ENCODE data around the gene GDF2.

DNA sequence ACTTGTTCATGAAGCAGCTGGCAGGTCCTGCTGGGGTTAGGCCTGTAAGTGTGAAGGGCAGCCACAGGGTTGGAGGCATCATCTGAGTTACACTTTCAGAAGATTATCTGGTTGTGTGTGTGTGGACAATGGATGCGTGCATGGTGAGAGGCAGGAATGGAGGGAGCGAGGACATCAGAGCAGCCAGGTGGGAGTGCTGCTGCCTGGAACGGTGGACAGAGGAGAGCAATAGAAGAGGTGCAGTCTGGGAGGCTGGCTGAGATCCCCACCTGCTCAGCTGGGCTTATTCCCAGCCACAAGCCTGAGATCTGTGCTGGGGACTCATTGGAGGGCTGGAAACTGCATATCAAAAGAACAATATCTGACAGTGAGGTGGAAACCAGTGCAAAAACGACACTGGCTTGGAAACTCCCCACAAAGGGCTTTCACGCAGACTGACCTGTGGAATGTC lies 44.0 kb downstream of the GDF2 start:
- TF ChIP-seq, protein P1, sequence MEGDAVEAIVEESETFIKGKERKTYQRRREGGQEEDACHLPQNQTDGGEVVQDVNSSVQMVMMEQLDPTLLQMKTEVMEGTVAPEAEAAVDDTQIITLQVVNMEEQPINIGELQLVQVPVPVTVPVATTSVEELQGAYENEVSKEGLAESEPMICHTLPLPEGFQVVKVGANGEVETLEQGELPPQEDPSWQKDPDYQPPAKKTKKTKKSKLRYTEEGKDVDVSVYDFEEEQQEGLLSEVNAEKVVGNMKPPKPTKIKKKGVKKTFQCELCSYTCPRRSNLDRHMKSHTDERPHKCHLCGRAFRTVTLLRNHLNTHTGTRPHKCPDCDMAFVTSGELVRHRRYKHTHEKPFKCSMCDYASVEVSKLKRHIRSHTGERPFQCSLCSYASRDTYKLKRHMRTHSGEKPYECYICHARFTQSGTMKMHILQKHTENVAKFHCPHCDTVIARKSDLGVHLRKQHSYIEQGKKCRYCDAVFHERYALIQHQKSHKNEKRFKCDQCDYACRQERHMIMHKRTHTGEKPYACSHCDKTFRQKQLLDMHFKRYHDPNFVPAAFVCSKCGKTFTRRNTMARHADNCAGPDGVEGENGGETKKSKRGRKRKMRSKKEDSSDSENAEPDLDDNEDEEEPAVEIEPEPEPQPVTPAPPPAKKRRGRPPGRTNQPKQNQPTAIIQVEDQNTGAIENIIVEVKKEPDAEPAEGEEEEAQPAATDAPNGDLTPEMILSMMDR (IDR thresholded peaks at IDR 0.05; ENCODE audit: poor library complexity): no peak
- no peak for TF ChIP-seq EZH2 (IDR thresholded peaks at IDR 0.05; ENCODE audit: borderline replicate concordance)
